ENCODE results near the gene SNRPB2. TPM values are rescaled to one million over a fixed set of nuclear protein-coding genes. Genes with fewer than 3 reads are reported as not detected.

SNRPB2 gene
- total RNA-seq, 4 donors from 2014 or later, result 18.0 to 30.1 (median 20.7) TPM

DNA sequence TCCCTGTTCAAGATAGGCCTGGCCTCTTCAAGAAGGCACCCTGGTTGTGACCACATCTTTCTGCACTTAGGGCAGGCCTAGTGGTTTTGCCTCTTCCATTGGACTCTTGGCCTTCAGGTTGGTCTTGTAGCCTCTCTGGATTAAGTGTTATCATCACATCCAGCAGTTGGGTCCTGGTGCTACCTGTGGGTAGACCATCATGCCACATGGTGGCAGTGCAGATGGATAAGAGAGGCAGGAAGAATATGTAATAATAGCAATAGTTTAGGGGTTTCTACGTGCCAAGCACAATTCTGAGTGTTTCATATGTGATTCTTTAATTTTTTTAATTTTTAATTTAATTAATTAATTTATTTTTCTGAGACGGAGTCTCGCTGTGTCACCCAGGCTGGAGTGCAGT is 28.5 kb upstream of the SNRPB2 start:
- TF ChIP-seq, protein P1, sequence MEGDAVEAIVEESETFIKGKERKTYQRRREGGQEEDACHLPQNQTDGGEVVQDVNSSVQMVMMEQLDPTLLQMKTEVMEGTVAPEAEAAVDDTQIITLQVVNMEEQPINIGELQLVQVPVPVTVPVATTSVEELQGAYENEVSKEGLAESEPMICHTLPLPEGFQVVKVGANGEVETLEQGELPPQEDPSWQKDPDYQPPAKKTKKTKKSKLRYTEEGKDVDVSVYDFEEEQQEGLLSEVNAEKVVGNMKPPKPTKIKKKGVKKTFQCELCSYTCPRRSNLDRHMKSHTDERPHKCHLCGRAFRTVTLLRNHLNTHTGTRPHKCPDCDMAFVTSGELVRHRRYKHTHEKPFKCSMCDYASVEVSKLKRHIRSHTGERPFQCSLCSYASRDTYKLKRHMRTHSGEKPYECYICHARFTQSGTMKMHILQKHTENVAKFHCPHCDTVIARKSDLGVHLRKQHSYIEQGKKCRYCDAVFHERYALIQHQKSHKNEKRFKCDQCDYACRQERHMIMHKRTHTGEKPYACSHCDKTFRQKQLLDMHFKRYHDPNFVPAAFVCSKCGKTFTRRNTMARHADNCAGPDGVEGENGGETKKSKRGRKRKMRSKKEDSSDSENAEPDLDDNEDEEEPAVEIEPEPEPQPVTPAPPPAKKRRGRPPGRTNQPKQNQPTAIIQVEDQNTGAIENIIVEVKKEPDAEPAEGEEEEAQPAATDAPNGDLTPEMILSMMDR (IDR thresholded peaks at IDR 0.05), result no peak
- TF ChIP-seq POLR2A (IDR thresholded peaks at IDR 0.05), result no peak
- no peak for TF ChIP-seq EP300 (IDR thresholded peaks at IDR 0.05)
- Histone ChIP-seq H3K36me3 (no peaks in the 10 kb centered on the region), H3K9me3 (no peaks in the 10 kb centered on the region), H3K4me3 (no peak overlapping the region), H3K27me3 (no peaks in the 10 kb centered on the region), H3K4me1 (no peaks in the 10 kb centered on the region), H3K27ac (no peak overlapping the region)
- DNase-seq (ENCODE audit: low spot score in 2 of 2), result no peak
- 54 to 77% methylated on average over 3 of the region's 3 CpGs for WGBS, 2 donors

DNA sequence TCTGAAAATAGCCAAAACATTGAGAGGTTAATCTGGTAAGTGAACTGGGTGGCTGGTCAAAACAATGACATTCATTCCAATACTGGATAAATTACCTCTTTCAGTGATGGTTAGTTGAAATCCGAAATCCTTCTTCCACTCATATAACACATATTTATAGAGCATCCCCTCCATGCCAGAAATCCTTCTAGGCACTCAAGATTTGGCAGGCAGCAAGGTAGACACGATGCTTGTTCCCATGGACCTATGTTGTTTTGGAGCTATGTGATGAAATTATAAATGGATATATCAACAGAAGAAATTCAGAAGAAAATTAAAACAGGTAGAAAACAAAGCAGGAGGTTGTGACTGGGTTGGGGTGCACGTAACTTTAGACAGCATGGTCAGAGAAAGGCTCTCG is 26.3 kb upstream of the SNRPB2 start:
- 74 to 87% methylated on average over 4 of the region's 4 CpGs for WGBS, 2 donors
- H3K4me1 ChIP-seq, result no peaks in the 10 kb centered on the region
- H3K27ac ChIP-seq, result no peak overlapping the region
- no peaks in the 10 kb centered on the region for H3K27me3 ChIP-seq
- H3K9me3 ChIP-seq, result no peaks in the 10 kb centered on the region
- no peak for DNase-seq (ENCODE audit: low spot score in 2 of 2)
- TF ChIP-seq, protein P1 (IDR thresholded peaks at IDR 0.05), result no peak
- no peak for TF ChIP-seq EP300 (IDR thresholded peaks at IDR 0.05)
- TF ChIP-seq POLR2A (IDR thresholded peaks at IDR 0.05), result no peak
- H3K4me3 ChIP-seq, result no peak overlapping the region
- no peaks in the 10 kb centered on the region for H3K36me3 ChIP-seq

DNA sequence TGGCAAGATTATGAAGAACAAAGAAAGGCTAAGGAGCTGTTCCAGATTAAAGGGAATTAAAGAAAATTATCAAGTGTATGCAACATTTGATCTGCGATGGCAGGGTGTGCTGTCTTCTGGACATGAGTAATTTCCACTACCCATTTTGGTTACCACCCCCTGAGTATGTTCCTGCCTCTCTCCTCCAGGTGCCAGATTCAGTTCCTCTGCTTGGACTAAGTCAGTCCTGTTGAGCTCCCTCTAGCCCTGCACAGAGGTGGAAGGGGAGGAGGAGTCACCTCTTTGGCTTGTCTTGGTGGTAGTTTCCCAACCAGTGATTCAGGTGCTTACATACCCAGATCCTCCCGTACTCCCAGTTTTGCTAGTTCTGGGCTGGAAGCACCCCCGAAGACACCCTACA is 22.2 kb upstream of the SNRPB2 start:
- H3K9me3 ChIP-seq, result no peaks in the 10 kb centered on the region

DNA sequence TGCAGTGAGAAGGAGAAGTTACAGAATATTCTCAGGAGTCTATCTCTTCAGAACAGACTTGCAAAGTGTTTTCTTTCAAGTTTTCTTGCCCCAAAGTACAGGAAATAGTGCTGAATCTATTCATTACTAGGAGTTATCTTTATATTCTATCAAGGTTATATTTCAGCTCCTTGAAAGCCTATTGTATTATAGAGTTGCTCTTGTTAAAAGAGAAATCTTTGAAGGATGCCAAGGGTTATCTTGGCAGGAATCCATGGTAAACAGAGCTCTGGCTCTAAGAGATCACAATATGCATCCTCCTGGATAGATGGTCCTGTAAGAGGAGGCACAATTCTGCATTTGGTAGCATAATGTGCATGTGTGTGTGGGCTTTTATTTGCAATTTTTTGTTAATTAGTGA is 21.2 kb upstream of the SNRPB2 start:
- no peak for DNase-seq (ENCODE audit: low spot score in 2 of 2)
- H3K4me3 ChIP-seq, result no peak overlapping the region
- no peak overlapping the region for H3K27ac ChIP-seq
- H3K36me3 ChIP-seq, result no peaks in the 10 kb centered on the region
- no peaks in the 10 kb centered on the region for H3K9me3 ChIP-seq
- peaks cover 0 to 9% (median 2%) of the 10 kb centered on the region in 4 donors for H3K4me1 ChIP-seq
- no peaks in the 10 kb centered on the region for H3K27me3 ChIP-seq
- TF ChIP-seq EP300 (IDR thresholded peaks at IDR 0.05) (no peak), POLR2A (IDR thresholded peaks at IDR 0.05) (no peak)
- TF ChIP-seq, protein P1 (IDR thresholded peaks at IDR 0.05), result no peak

More for the DNA sequence above, 22.2 kb upstream of the SNRPB2 start:
- Histone ChIP-seq H3K4me3 (no peak overlapping the region), H3K4me1 (peaks cover 0 to 9% (median 2%) of the 10 kb centered on the region in 4 donors), H3K27me3 (no peaks in the 10 kb centered on the region), H3K27ac (no peak overlapping the region), H3K36me3 (no peaks in the 10 kb centered on the region)
- TF ChIP-seq EP300 (IDR thresholded peaks at IDR 0.05), result no peak
- TF ChIP-seq, protein P1 (IDR thresholded peaks at IDR 0.05), result no peak
- DNase-seq (ENCODE audit: low spot score in 2 of 2), result no peak
- 83 to 98% methylated on average over 3 of the region's 3 CpGs for WGBS, 2 donors

DNA sequence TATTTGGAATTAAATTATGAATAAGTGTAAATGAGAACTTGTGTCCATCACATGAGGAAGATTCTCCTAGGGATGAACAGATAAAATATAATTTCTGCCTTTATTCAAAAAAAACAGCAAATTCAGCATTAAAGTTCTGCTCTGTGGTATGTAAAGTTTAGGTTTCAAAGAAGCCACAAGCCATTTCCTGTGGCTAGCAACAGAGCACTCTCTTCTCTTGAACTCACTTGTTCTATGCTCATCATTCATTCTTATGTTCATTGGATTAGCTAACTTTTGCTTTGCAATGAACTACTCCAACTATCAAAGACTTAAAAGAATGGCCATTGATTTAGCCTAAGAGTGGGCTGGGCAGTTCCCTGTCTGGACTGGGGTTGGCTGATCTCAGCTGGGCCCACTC is 20.8 kb upstream of the SNRPB2 start:
- Histone ChIP-seq H3K27ac (no peak overlapping the region), H3K4me3 (no peak overlapping the region), H3K36me3 (no peaks in the 10 kb centered on the region), H3K9me3 (no peaks in the 10 kb centered on the region), H3K4me1 (peaks cover 0 to 9% (median 2%) of the 10 kb centered on the region in 4 donors), H3K27me3 (no peaks in the 10 kb centered on the region)
- DNase-seq (ENCODE audit: low spot score in 2 of 2), result no peak
- TF ChIP-seq, protein P1 (IDR thresholded peaks at IDR 0.05), result no peak
- TF ChIP-seq POLR2A (IDR thresholded peaks at IDR 0.05) (no peak), EP300 (IDR thresholded peaks at IDR 0.05) (no peak)
